Measurements from ENCODE around the gene SMIM13.

- TF ChIP-seq CTCF (IDR thresholded peaks at IDR 0.05) = no peak
- no peak for TF ChIP-seq POLR2A (IDR thresholded peaks at IDR 0.05)
Measured at GRCh38 chr6:11054722-11055121, 38.9 kb upstream of the SMIM13 start.
